ENCODE measurements around the gene GRIK3.

DNA sequence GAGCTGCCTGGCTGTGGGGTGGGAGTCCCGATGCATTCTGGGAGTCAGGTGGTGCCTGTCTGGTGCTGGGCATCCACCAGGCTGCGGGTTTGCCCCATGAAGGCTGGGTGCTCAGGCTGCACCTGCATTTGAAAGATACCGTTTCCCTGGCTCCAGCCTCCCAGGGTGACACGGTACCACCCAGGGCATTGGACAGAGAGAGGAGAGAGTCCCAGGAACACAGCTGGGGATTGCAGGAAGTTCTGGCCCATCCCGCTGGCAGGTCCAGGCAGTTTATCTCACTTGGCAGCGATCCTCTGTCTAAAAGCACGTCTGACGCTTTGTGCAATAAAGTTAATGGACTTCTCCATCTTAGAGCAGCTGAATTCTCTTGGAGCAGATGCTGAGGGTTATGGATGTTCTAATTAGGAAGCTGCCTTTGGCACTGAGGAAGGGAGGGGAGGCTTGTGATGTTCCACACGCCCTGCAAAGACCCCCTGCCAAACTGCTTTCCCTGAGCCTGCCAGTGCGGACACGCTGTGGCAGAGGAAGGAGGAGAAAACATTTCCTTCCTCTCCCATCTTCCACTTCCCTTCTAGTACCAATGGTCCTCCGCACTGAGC, 246.9 kb downstream of the GRIK3 start:
- TF ChIP-seq, protein P1, sequence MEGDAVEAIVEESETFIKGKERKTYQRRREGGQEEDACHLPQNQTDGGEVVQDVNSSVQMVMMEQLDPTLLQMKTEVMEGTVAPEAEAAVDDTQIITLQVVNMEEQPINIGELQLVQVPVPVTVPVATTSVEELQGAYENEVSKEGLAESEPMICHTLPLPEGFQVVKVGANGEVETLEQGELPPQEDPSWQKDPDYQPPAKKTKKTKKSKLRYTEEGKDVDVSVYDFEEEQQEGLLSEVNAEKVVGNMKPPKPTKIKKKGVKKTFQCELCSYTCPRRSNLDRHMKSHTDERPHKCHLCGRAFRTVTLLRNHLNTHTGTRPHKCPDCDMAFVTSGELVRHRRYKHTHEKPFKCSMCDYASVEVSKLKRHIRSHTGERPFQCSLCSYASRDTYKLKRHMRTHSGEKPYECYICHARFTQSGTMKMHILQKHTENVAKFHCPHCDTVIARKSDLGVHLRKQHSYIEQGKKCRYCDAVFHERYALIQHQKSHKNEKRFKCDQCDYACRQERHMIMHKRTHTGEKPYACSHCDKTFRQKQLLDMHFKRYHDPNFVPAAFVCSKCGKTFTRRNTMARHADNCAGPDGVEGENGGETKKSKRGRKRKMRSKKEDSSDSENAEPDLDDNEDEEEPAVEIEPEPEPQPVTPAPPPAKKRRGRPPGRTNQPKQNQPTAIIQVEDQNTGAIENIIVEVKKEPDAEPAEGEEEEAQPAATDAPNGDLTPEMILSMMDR (IDR thresholded peaks at IDR 0.05): no peak
- TF ChIP-seq POLR2A (IDR thresholded peaks at IDR 0.05): no peak
